GM19438 (cell line): ENCODE results near the gene LDLR.
"Not testable (repeated sequence)": the region's sequence is repeated elsewhere in the genome, so short reads cannot be mapped to it uniquely, and the experiment has no call there.

Source experiments
- ATAC-seq: cut with Tn5 transposase; IDR thresholded peaks from one replicate; pipeline ENCODE4 v1.9.1; 2021; ENCODE audit warnings: low read depth; ENCODE audit not compliant: unreplicated experiment

Gene LDLR

DNA sequence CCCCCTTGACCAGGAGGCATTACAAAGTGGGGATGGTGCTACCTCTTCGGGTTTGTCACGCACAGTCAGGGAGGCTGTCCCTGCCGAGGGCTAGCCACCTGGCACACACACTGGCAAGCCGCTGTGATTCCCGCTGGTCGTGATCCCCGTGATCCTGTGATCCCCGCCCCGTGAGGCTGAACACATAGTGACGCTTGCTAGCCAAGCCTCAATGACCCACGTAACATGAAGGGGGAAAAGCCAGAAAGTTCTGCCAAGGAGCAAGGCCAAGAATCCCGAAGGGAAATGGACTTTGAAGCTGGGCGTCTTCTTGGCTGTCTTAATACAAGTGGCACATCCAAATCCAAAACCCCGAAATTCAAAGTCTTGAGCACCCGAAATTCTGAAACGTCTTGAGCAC, 13.7 kb downstream of the LDLR start:
- ATAC-seq: no peak

DNA sequence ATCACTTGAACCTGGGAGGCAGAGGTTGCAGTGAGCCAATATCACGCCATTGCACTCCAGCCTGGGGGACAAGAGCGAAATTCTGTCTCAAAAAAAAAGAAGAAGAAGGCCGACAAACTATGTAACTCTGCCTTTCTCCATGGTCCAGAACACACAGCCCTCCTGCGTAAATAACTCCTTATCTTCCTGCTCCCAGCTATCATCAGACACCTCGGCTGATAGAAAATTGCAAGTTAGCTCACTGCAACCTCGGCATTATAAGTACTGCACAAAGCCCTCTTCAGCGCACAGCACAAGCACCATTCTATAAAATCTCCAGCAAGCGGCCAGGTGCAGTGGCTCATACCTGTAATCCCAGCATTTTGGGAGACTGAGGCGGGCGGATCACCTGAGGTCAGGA, 14.4 kb downstream of the LDLR start:
- ATAC-seq: not testable (repeated sequence)

DNA sequence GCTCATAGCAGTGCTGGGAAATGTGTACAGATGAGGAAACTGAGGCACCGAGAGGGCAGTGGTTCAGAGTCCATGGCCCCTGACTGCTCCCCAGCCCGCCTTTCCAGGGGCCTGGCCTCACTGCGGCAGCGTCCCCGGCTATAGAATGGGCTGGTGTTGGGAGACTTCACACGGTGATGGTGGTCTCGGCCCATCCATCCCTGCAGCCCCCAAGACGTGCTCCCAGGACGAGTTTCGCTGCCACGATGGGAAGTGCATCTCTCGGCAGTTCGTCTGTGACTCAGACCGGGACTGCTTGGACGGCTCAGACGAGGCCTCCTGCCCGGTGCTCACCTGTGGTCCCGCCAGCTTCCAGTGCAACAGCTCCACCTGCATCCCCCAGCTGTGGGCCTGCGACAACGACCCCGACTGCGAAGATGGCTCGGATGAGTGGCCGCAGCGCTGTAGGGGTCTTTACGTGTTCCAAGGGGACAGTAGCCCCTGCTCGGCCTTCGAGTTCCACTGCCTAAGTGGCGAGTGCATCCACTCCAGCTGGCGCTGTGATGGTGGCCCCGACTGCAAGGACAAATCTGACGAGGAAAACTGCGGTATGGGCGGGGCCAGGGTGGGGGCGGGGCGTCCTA, 15.9 kb downstream of the LDLR start:
- no peak for ATAC-seq

DNA sequence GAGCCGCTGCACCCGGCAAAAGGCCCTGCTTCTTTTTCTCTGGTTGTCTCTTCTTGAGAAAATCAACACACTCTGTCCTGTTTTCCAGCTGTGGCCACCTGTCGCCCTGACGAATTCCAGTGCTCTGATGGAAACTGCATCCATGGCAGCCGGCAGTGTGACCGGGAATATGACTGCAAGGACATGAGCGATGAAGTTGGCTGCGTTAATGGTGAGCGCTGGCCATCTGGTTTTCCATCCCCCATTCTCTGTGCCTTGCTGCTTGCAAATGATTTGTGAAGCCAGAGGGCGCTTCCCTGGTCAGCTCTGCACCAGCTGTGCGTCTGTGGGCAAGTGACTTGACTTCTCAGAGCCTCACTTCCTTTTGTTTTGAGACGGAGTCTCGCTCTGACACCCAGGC, 17.2 kb downstream of the LDLR start:
- ATAC-seq: no peak

DNA sequence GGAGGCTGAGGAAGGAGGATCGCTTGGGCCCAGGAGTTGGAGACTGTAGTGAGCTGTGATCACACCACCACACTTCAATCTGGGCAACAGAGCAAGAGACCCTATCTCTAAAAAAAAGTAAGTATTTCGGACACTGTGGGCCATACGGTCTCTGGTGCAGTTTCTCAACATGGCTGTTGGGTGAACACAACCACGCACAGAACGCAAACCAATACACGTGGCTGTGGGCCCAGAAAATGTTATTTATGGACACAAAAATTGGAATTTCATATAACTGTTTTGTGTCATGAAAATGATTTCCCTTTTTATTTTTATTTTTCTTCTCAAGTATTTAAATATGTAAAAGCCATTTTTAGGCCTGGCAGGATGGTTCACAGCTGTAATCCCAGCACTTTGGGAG, 19.5 kb downstream of the LDLR start:
- ATAC-seq: no peak

DNA sequence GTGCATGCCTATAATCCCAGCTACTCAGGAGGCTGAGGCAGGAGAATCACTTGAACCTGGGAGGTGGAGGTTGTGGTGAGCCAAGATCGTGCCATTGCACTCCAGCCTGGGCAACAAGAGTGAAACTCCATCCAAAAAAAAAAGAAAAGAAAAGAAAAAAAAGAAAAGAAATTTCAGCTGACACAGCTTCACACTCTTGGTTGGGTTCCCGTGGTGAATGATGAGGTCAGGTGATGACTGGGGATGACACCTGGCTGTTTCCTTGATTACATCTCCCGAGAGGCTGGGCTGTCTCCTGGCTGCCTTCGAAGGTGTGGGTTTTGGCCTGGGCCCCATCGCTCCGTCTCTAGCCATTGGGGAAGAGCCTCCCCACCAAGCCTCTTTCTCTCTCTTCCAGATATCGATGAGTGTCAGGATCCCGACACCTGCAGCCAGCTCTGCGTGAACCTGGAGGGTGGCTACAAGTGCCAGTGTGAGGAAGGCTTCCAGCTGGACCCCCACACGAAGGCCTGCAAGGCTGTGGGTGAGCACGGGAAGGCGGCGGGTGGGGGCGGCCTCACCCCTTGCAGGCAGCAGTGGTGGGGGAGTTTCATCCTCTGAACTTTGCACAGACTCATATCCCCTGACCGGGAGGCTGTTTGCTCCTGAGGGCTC, 22.0 kb downstream of the LDLR start:
- no peak for ATAC-seq

DNA sequence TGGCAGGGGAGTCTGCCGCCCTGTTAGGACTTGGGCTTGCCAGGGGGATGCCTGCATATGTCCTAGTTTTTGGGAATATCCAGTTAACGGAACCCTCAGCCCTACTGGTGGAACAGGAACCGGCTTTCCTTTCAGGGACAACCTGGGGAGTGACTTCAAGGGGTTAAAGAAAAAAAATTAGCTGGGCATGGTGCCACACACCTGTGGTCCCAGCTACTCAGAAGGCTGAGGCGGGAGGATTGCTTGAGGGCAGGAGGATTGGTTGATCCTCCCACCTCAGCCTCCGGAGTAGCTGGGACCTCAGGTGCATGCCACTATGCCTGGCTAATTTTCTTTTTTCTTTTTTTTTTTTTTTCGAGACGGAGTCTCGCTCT, 22.5 kb downstream of the LDLR start:
- no peak for ATAC-seq

DNA sequence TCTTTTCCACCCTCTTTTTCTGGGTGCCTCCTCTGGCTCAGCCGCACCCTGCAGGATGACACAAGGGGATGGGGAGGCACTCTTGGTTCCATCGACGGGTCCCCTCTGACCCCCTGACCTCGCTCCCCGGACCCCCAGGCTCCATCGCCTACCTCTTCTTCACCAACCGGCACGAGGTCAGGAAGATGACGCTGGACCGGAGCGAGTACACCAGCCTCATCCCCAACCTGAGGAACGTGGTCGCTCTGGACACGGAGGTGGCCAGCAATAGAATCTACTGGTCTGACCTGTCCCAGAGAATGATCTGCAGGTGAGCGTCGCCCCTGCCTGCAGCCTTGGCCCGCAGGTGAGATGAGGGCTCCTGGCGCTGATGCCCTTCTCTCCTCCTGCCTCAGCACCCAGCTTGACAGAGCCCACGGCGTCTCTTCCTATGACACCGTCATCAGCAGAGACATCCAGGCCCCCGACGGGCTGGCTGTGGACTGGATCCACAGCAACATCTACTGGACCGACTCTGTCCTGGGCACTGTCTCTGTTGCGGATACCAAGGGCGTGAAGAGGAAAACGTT, 24.0 kb downstream of the LDLR start:
- ATAC-seq: no peak

DNA sequence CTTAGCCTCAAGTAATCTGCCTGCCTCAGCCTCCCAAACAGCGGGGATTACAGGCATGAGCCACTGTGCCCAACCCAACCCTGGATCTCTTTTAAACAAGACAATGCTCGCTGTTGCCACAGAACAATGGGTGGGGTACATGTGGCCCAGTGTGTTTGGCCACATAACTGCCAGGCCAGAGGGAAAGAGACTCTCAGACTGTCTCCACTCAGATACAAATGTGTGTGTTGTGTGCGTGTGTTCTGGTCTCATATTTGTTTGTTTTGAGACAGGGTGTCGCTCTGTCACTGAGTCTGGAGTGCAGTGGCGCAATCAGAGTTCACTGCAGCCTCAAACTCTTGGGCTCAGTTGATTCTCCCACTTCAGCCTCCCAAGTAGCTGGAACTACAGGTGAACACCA, 25.8 kb downstream of the LDLR start:
- no peak for ATAC-seq

DNA sequence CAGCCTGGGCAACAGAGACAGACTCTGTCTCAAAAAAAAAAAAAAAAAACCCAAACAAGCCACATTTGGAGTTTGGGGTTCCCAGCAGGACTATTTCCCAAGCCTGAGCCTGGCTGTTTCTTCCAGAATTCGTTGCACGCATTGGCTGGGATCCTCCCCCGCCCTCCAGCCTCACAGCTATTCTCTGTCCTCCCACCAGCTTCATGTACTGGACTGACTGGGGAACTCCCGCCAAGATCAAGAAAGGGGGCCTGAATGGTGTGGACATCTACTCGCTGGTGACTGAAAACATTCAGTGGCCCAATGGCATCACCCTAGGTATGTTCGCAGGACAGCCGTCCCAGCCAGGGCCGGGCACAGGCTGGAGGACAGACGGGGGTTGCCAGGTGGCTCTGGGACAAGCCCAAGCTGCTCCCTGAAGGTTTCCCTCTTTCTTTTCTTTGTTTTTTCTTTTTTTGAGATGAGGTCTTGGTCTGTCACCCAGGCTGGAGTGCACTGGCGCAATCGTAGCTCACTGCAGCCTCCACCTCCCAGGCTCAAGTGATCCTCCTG, 26.7 kb downstream of the LDLR start:
- no peak for ATAC-seq

DNA sequence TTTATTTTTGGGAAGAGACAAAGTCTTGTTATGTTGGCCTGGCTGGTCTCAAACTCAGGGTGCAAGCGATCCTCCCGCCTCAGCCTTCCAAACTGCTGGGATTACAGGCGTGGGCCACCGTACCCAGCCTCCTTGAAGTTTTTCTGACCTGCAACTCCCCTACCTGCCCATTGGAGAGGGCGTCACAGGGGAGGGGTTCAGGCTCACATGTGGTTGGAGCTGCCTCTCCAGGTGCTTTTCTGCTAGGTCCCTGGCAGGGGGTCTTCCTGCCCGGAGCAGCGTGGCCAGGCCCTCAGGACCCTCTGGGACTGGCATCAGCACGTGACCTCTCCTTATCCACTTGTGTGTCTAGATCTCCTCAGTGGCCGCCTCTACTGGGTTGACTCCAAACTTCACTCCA, 27.2 kb downstream of the LDLR start:
- ATAC-seq: no peak

DNA sequence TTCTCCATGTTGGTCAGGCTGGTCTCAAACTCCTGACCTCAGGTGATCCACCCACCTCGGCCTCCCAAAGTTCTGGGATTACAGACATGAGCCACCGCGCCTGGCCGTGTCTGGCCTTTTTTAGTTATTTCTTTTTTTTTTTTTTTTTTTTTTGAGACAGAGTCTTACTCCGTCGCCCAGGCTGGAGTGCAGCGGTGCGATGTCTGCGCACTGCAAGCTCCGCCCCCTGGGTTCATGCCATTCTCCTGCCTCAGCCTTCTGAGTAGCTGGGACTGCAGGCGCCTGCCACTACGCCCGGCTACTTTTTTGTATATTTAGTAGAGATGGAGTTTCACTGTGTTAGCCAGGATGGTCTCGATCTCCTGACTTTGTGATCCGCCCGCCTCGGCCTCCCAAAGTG, 32.7 kb downstream of the LDLR start:
- not testable (repeated sequence) for ATAC-seq

DNA sequence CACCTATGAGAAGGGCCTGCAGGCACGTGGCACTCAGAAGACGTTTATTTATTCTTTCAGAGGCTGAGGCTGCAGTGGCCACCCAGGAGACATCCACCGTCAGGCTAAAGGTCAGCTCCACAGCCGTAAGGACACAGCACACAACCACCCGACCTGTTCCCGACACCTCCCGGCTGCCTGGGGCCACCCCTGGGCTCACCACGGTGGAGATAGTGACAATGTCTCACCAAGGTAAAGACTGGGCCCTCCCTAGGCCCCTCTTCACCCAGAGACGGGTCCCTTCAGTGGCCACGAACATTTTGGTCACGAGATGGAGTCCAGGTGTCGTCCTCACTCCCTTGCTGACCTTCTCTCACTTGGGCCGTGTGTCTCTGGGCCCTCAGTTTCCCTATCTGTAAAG, 33.9 kb downstream of the LDLR start:
- no peak for ATAC-seq

DNA sequence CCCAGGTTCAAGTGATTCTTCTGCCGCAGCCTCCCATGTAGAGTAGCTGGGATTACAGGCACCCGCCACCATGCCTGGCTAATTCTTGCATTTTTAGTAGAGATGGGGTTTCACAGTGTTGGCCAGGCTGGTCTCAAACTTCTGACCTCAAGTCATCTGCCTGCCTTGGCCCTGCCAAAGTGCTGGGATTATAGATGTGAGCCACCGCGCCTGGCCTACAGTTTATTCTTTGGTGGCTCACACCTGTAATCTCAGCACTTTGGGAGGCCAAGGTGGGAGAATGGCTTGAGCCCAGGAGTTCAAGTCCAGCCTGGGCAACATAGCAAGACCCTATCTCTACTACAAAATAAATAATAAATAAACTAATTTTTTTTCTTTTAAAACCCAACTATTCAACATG, 34.9 kb downstream of the LDLR start:
- not testable (repeated sequence) for ATAC-seq

DNA sequence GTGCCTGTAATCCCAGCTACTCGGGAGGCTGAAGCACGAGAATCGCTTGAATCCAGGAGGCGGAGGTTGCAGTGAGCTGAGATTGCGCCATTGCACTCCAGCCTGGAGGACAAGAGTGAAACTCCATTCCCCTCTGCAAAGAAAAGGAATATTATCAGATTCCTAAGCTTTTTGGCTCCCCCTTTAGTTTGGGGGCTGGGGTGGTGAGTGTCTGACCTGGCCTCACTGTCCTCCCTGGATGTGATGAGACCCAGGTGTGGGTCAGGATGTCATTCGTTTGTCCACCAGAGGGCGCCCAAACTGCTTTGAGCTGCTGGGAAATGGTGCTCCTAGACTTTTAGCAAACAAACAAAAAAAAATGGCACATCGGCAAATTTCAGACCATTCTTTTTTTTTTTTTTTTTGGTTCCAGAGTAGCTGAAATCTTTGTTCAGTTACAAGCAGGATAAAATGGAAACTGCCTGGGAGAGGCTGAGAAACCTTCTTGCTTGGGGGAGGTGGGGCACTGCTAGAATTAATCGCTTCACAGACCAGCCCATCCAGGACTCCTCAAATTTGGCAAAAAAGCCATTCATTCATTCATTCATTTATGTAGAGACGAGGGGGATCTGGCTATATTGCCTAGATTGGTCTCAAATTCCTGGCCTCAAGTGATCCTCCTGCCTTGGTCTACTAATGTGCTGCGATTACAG, 36.9 kb downstream of the LDLR start:
- ATAC-seq: no peak

DNA sequence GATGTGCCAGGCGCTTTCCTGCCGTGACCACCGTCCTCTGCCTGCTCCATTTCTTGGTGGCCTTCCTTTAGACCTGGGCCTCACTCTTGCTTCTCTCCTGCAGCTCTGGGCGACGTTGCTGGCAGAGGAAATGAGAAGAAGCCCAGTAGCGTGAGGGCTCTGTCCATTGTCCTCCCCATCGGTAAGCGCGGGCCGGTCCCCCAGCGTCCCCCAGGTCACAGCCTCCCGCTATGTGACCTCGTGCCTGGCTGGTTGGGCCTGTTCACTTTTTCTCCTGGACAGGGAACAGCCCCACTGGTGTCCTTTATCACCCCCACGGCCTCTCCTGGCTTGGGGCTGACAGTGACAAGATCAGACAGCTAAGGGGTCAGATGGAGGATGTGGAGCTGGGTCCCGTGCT, 38.6 kb downstream of the LDLR start:
- no peak for ATAC-seq

DNA sequence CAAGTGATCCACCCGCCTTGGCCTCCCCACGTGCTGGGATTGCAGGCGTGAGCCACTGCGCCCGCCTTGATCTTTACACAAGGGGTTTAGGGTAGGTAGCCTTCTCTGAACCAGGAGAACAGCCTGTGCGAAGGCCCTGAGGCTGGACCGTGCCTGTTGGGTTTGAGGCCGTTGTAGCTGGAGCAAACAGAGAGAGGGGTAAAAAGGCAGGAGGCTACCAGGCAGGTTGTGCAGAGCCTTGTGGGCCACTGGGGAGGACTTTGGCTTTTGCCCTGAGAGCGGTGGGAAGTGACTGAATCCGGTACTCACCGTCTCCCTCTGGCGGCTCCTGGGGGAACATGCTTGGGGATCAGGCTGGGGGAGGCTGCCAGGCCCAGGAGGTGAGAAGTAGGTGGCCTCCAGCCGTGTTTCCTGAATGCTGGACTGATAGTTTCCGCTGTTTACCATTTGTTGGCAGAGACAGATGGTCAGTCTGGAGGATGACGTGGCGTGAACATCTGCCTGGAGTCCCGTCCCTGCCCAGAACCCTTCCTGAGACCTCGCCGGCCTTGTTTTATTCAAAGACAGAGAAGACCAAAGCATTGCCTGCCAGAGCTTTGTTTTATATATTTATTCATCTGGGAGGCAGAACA, 41.7 kb downstream of the LDLR start:
- ATAC-seq: no peak

DNA sequence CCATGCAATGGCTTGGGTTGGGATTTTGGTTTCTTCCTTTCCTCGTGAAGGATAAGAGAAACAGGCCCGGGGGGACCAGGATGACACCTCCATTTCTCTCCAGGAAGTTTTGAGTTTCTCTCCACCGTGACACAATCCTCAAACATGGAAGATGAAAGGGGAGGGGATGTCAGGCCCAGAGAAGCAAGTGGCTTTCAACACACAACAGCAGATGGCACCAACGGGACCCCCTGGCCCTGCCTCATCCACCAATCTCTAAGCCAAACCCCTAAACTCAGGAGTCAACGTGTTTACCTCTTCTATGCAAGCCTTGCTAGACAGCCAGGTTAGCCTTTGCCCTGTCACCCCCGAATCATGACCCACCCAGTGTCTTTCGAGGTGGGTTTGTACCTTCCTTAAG, 42.2 kb downstream of the LDLR start:
- ATAC-seq: no peak

DNA sequence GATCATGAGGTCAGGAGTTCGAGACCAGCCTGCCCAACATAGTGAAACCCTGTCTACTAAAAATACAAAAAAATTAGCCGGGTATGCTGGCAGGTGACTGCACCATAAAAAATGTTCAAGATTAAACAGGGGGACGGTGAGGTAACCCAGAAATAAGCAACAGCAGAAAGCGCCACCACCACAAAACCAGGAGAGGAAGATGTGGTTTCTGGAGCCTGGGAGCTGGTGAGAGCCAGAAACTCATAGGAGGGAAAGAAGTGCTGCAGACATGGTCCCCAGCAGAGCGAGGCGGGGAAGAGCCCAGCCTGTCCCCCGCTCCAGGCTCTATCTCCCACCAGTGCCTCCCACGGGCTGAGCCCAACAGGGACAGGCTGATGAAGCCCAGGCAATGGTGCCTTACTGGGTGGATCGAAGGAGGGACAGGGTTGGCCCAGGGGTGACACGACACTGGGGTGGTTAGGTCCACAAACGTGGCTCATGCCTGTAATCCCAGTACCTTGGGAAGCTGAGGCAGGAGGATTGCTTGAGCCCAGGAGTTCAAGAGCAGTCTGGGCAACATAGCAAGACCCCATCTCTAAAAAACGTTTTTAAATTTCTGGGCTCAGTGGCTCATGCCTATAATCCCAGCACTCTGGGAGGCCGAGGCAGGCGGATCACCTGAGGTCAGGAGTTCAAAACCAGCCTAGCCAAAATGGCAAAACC, 47.3 kb downstream of the LDLR start:
- no peak for ATAC-seq

DNA sequence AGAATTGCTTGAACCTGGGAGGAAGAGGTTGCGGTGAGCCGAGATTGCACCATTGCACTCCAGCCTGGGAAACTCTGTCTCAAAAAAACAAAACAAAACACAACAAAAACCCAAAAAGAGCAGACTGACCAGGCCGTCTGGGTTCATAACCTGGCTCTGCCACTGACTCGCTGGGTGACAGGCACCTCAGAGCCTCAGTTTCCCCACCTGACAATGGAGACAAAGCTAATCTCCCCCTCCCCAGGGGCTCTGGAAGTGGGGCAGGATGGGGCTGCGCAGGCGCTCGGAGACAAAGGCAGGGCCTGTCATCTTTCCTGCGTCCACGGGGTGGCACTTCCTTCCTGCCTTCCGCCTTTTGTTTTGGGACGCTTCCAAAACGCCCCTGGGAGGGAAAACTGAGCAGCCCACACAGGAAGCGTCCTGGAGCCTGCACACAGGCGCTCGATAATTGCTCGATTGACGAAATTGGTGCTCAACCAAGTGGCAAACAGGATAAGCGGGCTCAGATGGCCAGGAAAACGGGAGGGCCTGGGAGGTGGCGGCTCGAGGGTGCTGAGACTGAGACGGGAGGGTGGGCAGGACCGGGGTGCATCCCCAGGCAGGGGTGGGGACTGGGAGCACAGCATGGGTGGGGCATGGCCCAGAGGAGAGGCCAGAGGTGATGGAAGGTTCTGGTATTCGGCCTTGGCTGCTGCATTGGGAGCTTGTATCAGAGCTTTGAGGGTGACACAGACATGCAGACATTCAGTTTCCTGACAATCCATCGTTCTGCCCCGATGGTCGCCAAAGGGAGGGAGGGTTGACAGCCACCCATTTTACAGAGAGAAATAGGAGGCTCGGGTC, 48.5 kb downstream of the LDLR start:
- ATAC-seq: no peak
